ENCODE results near the gene SPINT3.

The SPINT3 gene

DNA sequence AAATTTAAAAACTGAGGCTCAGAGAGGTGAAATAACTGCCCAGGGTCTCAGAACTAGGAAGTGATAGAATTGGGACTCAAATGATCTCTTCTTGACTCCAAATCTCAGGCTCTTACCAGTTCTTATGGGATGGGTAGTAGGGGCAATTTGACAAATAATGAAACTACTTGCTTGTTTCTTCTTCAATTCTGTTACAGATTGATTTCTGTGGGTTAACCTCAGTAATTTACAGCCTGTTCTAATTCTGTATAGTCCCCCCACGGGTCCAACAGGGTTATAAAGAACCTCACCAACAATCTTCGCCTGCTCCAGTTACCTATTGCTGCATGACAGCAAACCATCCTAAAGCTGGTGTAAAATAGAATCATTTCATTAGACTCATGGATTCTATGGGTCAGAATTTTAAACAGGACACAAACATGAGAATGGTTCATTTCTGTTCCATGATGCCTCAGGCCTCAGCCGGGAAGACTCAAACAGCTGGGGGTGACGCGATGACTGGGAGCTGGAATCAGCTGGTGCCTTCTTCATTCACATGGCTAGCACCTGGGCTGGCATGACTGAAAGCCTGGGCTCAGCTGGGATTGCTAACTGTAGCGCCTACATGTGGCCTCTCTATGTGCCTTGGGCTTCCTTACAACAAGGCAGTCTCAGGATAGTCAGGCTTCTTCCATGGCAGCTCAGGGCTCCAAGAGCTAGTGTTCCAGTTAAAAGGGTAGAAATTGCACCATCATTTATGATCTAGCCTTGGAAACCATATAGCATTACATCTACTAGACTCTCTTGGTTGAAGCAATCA, 52.5 kb downstream of the SPINT3 start (continued):
- TF ChIP-seq, protein P1, sequence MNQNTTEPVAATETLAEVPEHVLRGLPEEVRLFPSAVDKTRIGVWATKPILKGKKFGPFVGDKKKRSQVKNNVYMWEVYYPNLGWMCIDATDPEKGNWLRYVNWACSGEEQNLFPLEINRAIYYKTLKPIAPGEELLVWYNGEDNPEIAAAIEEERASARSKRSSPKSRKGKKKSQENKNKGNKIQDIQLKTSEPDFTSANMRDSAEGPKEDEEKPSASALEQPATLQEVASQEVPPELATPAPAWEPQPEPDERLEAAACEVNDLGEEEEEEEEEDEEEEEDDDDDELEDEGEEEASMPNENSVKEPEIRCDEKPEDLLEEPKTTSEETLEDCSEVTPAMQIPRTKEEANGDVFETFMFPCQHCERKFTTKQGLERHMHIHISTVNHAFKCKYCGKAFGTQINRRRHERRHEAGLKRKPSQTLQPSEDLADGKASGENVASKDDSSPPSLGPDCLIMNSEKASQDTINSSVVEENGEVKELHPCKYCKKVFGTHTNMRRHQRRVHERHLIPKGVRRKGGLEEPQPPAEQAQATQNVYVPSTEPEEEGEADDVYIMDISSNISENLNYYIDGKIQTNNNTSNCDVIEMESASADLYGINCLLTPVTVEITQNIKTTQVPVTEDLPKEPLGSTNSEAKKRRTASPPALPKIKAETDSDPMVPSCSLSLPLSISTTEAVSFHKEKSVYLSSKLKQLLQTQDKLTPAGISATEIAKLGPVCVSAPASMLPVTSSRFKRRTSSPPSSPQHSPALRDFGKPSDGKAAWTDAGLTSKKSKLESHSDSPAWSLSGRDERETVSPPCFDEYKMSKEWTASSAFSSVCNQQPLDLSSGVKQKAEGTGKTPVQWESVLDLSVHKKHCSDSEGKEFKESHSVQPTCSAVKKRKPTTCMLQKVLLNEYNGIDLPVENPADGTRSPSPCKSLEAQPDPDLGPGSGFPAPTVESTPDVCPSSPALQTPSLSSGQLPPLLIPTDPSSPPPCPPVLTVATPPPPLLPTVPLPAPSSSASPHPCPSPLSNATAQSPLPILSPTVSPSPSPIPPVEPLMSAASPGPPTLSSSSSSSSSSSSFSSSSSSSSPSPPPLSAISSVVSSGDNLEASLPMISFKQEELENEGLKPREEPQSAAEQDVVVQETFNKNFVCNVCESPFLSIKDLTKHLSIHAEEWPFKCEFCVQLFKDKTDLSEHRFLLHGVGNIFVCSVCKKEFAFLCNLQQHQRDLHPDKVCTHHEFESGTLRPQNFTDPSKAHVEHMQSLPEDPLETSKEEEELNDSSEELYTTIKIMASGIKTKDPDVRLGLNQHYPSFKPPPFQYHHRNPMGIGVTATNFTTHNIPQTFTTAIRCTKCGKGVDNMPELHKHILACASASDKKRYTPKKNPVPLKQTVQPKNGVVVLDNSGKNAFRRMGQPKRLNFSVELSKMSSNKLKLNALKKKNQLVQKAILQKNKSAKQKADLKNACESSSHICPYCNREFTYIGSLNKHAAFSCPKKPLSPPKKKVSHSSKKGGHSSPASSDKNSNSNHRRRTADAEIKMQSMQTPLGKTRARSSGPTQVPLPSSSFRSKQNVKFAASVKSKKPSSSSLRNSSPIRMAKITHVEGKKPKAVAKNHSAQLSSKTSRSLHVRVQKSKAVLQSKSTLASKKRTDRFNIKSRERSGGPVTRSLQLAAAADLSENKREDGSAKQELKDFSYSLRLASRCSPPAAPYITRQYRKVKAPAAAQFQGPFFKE (tag by site-specific recombination; IDR thresholded peaks at IDR 0.05; ENCODE audit: borderline replicate concordance): no peak
- TF ChIP-seq, protein P2, sequence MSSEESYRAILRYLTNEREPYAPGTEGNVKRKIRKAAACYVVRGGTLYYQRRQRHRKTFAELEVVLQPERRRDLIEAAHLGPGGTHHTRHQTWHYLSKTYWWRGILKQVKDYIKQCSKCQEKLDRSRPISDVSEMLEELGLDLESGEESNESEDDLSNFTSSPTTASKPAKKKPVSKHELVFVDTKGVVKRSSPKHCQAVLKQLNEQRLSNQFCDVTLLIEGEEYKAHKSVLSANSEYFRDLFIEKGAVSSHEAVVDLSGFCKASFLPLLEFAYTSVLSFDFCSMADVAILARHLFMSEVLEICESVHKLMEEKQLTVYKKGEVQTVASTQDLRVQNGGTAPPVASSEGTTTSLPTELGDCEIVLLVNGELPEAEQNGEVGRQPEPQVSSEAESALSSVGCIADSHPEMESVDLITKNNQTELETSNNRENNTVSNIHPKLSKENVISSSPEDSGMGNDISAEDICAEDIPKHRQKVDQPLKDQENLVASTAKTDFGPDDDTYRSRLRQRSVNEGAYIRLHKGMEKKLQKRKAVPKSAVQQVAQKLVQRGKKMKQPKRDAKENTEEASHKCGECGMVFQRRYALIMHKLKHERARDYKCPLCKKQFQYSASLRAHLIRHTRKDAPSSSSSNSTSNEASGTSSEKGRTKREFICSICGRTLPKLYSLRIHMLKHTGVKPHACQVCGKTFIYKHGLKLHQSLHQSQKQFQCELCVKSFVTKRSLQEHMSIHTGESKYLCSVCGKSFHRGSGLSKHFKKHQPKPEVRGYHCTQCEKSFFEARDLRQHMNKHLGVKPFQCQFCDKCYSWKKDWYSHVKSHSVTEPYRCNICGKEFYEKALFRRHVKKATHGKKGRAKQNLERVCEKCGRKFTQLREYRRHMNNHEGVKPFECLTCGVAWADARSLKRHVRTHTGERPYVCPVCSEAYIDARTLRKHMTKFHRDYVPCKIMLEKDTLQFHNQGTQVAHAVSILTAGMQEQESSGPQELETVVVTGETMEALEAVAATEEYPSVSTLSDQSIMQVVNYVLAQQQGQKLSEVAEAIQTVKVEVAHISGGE (tag by site-specific recombination; conservative IDR thresholded peaks at IDR 0.05; ENCODE audit: low read depth): no peak
- TF ChIP-seq ZBTB17 (tag by site-specific recombination; IDR thresholded peaks at IDR 0.05) (no peak), ZNF571 (tag by site-specific recombination; IDR thresholded peaks at IDR 0.05) (no peak), ZNF114 (tag by site-specific recombination; IDR thresholded peaks at IDR 0.05) (no peak)
- TF ChIP-seq, protein P3, sequence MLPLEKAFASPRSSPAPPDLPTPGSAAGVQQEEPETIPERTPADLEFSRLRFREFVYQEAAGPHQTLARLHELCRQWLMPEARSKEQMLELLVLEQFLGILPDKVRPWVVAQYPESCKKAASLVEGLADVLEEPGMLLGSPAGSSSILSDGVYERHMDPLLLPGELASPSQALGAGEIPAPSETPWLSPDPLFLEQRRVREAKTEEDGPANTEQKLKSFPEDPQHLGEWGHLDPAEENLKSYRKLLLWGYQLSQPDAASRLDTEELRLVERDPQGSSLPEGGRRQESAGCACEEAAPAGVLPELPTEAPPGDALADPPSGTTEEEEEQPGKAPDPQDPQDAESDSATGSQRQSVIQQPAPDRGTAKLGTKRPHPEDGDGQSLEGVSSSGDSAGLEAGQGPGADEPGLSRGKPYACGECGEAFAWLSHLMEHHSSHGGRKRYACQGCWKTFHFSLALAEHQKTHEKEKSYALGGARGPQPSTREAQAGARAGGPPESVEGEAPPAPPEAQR (tag by site-specific recombination; IDR thresholded peaks at IDR 0.05): no peak
